Measurements from ENCODE around the gene BDH2.

BDH2 gene

GRCh38 chr4:103099691-103100392 is at the start of gene BDH2:
TSS of gene BDH2 (minus strand) at chr4:103099834. CDS start at chr4:103096254, 3,580 bp downstream.
- Histone ChIP-seq H3K4me1 (ENCODE audit: control insufficient read depth, insufficient read depth, low read length) (peaks cover 9% of the 10 kb centered on the region), H3K4me3 (ENCODE audit: low read length in 2 of 2) (peak within 1 kb of the TSS; percentile 71 to 82), H3K27ac (ENCODE audit: low read length) (no peak within 1 kb of the TSS), H3K9ac (ENCODE audit: low read length in 2 of 2) (peak within 1 kb of the TSS; percentile 68 to 81), H3K27me3 (ENCODE audit: control insufficient read depth in 1 of 2, insufficient read depth in 2 of 2, low read length in 2 of 2) (no peaks in the 10 kb centered on the region), H3K36me3 (ENCODE audit: control insufficient read depth in 2 of 2, insufficient read depth in 2 of 2, low read length in 2 of 2) (no peaks in the 10 kb centered on the region), H3K9me3 (ENCODE audit: control insufficient read depth in 2 of 2, low read length in 2 of 2) (no peaks in the 10 kb centered on the region)

GRCh38 chr4:103144926-103145325 is 45.3 kb upstream of the BDH2 start:
- Histone ChIP-seq H3K9ac (ENCODE audit: low read length in 2 of 2) (no peak overlapping the region), H3K36me3 (ENCODE audit: control insufficient read depth in 2 of 2, insufficient read depth in 2 of 2, low read length in 2 of 2) (no peaks in the 10 kb centered on the region)

GRCh38 chr4:103137446-103137827 is 37.8 kb upstream of the BDH2 start:
- Histone ChIP-seq H3K27me3 (ENCODE audit: control insufficient read depth in 1 of 2, insufficient read depth in 2 of 2, low read length in 2 of 2) (no peaks in the 10 kb centered on the region), H3K4me1 (ENCODE audit: control insufficient read depth, insufficient read depth, low read length) (no peaks in the 10 kb centered on the region), H3K9ac (ENCODE audit: low read length in 2 of 2) (no peak overlapping the region), H3K4me3 (ENCODE audit: low read length in 2 of 2) (no peak overlapping the region), H3K27ac (ENCODE audit: low read length) (no peak overlapping the region), H3K9me3 (ENCODE audit: control insufficient read depth in 2 of 2, low read length in 2 of 2) (no peaks in the 10 kb centered on the region), H3K36me3 (ENCODE audit: control insufficient read depth in 2 of 2, insufficient read depth in 2 of 2, low read length in 2 of 2) (no peaks in the 10 kb centered on the region)

More at GRCh38 chr4:103144926-103145325, 45.3 kb upstream of the BDH2 start:
- Histone ChIP-seq H3K4me3 (ENCODE audit: low read length in 2 of 2) (no peak overlapping the region), H3K9me3 (ENCODE audit: control insufficient read depth in 2 of 2, low read length in 2 of 2) (no peaks in the 10 kb centered on the region), H3K4me1 (ENCODE audit: control insufficient read depth, insufficient read depth, low read length) (no peaks in the 10 kb centered on the region), H3K27me3 (ENCODE audit: control insufficient read depth in 1 of 2, insufficient read depth in 2 of 2, low read length in 2 of 2) (no peaks in the 10 kb centered on the region), H3K27ac (ENCODE audit: low read length) (no peak overlapping the region)

- no peak overlapping the region for H3K27ac ChIP-seq (ENCODE audit: low read length)
Measured at GRCh38 chr4:103136671-103137445, 37.2 kb upstream of the BDH2 start.

GRCh38 chr4:103129174-103129573 is 29.5 kb upstream of the BDH2 start:
- Histone ChIP-seq H3K9me3 (ENCODE audit: control insufficient read depth in 2 of 2, low read length in 2 of 2) (no peaks in the 10 kb centered on the region), H3K27me3 (ENCODE audit: control insufficient read depth in 1 of 2, insufficient read depth in 2 of 2, low read length in 2 of 2) (no peaks in the 10 kb centered on the region), H3K4me1 (ENCODE audit: control insufficient read depth, insufficient read depth, low read length) (no peaks in the 10 kb centered on the region), H3K4me3 (ENCODE audit: low read length in 2 of 2) (no peak overlapping the region), H3K36me3 (ENCODE audit: control insufficient read depth in 2 of 2, insufficient read depth in 2 of 2, low read length in 2 of 2) (no peaks in the 10 kb centered on the region), H3K9ac (ENCODE audit: low read length in 2 of 2) (no peak overlapping the region), H3K27ac (ENCODE audit: low read length) (no peak overlapping the region)

More at GRCh38 chr4:103136671-103137445, 37.2 kb upstream of the BDH2 start:
- H3K4me1 ChIP-seq (ENCODE audit: control insufficient read depth, insufficient read depth, low read length): no peaks in the 10 kb centered on the region
- H3K9ac ChIP-seq (ENCODE audit: low read length in 2 of 2): no peak overlapping the region
- no peaks in the 10 kb centered on the region for H3K27me3 ChIP-seq (ENCODE audit: control insufficient read depth in 1 of 2, insufficient read depth in 2 of 2, low read length in 2 of 2)
- H3K9me3 ChIP-seq (ENCODE audit: control insufficient read depth in 2 of 2, low read length in 2 of 2): no peaks in the 10 kb centered on the region
- H3K36me3 ChIP-seq (ENCODE audit: control insufficient read depth in 2 of 2, insufficient read depth in 2 of 2, low read length in 2 of 2): no peaks in the 10 kb centered on the region
- no peak overlapping the region for H3K4me3 ChIP-seq (ENCODE audit: low read length in 2 of 2)

GRCh38 chr4:103126126-103126525 is 26.5 kb upstream of the BDH2 start:
- no peak overlapping the region for H3K27ac ChIP-seq (ENCODE audit: low read length)
- H3K9me3 ChIP-seq (ENCODE audit: control insufficient read depth in 2 of 2, low read length in 2 of 2): no peaks in the 10 kb centered on the region
- H3K27me3 ChIP-seq (ENCODE audit: control insufficient read depth in 1 of 2, insufficient read depth in 2 of 2, low read length in 2 of 2): no peaks in the 10 kb centered on the region
- H3K9ac ChIP-seq (ENCODE audit: low read length in 2 of 2): no peak overlapping the region
- no peak overlapping the region for H3K4me3 ChIP-seq (ENCODE audit: low read length in 2 of 2)
- no peaks in the 10 kb centered on the region for H3K36me3 ChIP-seq (ENCODE audit: control insufficient read depth in 2 of 2, insufficient read depth in 2 of 2, low read length in 2 of 2)
- no peaks in the 10 kb centered on the region for H3K4me1 ChIP-seq (ENCODE audit: control insufficient read depth, insufficient read depth, low read length)

- Histone ChIP-seq H3K9ac (ENCODE audit: low read length in 2 of 2) (no peak overlapping the region), H3K9me3 (ENCODE audit: control insufficient read depth in 2 of 2, low read length in 2 of 2) (no peaks in the 10 kb centered on the region), H3K27ac (ENCODE audit: low read length) (no peak overlapping the region), H3K4me3 (ENCODE audit: low read length in 2 of 2) (no peak overlapping the region), H3K4me1 (ENCODE audit: control insufficient read depth, insufficient read depth, low read length) (no peaks in the 10 kb centered on the region), H3K27me3 (ENCODE audit: control insufficient read depth in 1 of 2, insufficient read depth in 2 of 2, low read length in 2 of 2) (no peaks in the 10 kb centered on the region), H3K36me3 (ENCODE audit: control insufficient read depth in 2 of 2, insufficient read depth in 2 of 2, low read length in 2 of 2) (no peaks in the 10 kb centered on the region)
Measured at GRCh38 chr4:103123114-103123513, 23.5 kb upstream of the BDH2 start.

- Histone ChIP-seq H3K9ac (ENCODE audit: low read length in 2 of 2) (no peak overlapping the region), H3K9me3 (ENCODE audit: control insufficient read depth in 2 of 2, low read length in 2 of 2) (no peaks in the 10 kb centered on the region), H3K27me3 (ENCODE audit: control insufficient read depth in 1 of 2, insufficient read depth in 2 of 2, low read length in 2 of 2) (no peaks in the 10 kb centered on the region), H3K4me1 (ENCODE audit: control insufficient read depth, insufficient read depth, low read length) (no peaks in the 10 kb centered on the region), H3K4me3 (ENCODE audit: low read length in 2 of 2) (no peak overlapping the region), H3K36me3 (ENCODE audit: control insufficient read depth in 2 of 2, insufficient read depth in 2 of 2, low read length in 2 of 2) (no peaks in the 10 kb centered on the region), H3K27ac (ENCODE audit: low read length) (no peak overlapping the region)
Measured at GRCh38 chr4:103118166-103118565, 18.5 kb upstream of the BDH2 start.

- Histone ChIP-seq H3K9me3 (ENCODE audit: control insufficient read depth in 2 of 2, low read length in 2 of 2) (no peaks in the 10 kb centered on the region), H3K27me3 (ENCODE audit: control insufficient read depth in 1 of 2, insufficient read depth in 2 of 2, low read length in 2 of 2) (no peaks in the 10 kb centered on the region), H3K4me1 (ENCODE audit: control insufficient read depth, insufficient read depth, low read length) (no peaks in the 10 kb centered on the region), H3K36me3 (ENCODE audit: control insufficient read depth in 2 of 2, insufficient read depth in 2 of 2, low read length in 2 of 2) (no peaks in the 10 kb centered on the region), H3K4me3 (ENCODE audit: low read length in 2 of 2) (no peak overlapping the region), H3K9ac (ENCODE audit: low read length in 2 of 2) (no peak overlapping the region), H3K27ac (ENCODE audit: low read length) (no peak overlapping the region)
Measured at GRCh38 chr4:103111598-103111997, 12.0 kb upstream of the BDH2 start.

- H3K27me3 ChIP-seq (ENCODE audit: control insufficient read depth in 1 of 2, insufficient read depth in 2 of 2, low read length in 2 of 2): no peaks in the 10 kb centered on the region
- H3K36me3 ChIP-seq (ENCODE audit: control insufficient read depth in 2 of 2, insufficient read depth in 2 of 2, low read length in 2 of 2): no peaks in the 10 kb centered on the region
- no peaks in the 10 kb centered on the region for H3K4me1 ChIP-seq (ENCODE audit: control insufficient read depth, insufficient read depth, low read length)
- H3K4me3 ChIP-seq (ENCODE audit: low read length in 2 of 2): no peak overlapping the region
- no peak overlapping the region for H3K9ac ChIP-seq (ENCODE audit: low read length in 2 of 2)
- no peak overlapping the region for H3K27ac ChIP-seq (ENCODE audit: low read length)
- no peaks in the 10 kb centered on the region for H3K9me3 ChIP-seq (ENCODE audit: control insufficient read depth in 2 of 2, low read length in 2 of 2)
Measured at GRCh38 chr4:103108542-103108941, 8.9 kb upstream of the BDH2 start.
